H1 (cell line): Measurements from ENCODE around the gene FCRL6. TPM values are rescaled to one million over a fixed set of nuclear protein-coding genes. Genes with fewer than 3 reads are reported as not detected.

Experiments
- CTCF ChIA-PET: fragments of 300-600 bp; sonication (Branson Sonifier 250); formaldehyde crosslinking; loops from one replicate; lab custom pipeline; 2021; ENCODE audit not compliant: partially characterized antibody; lab: Charles Lee
- POLR2A ChIA-PET: fragments of 300-600 bp; sonication (Branson Sonifier 250); formaldehyde crosslinking; loops from one replicate; lab custom pipeline; 2021; ENCODE audit warnings: inconsistent platforms; ENCODE audit not compliant: partially characterized antibody; lab: Charles Lee
- DNase-seq, 2 experiments: peaks; one replicate each; pipeline versions ENCODE4 v3.0.0 to v3.0.0-alpha.2; 2010 to 2022; ENCODE audit warnings: low spot score in 2 of 2, low read depth in 1 of 2, mixed read lengths in 1 of 2
- FAIRE-seq: peaks from 2 replicates; lab custom pipeline; 2011; peaks lifted over from hg19 to GRCh38; lab: Jason Lieb, UNC
- H2AFZ ChIP-seq: 2 replicates; pipeline ENCODE4 v1.8.1; 2012; ENCODE audit warnings: low read length, inconsistent platforms
- H2AK5ac ChIP-seq: 2 replicates; pipeline ENCODE4 v1.6.1; 2013; ENCODE audit warnings: low read depth, low read length
- H2BK120ac ChIP-seq: replicated peaks from 2 replicates; pipeline ENCODE3; 2013; ENCODE audit warnings: low read depth, low read length, inconsistent platforms
- H2BK12ac ChIP-seq: 2 replicates; pipeline ENCODE4 v1.6.1; 2013; ENCODE audit warnings: low read depth, low read length
- H2BK15ac ChIP-seq: 2 replicates; pipeline ENCODE4 v1.6.1; 2013; ENCODE audit warnings: low read length
- H2BK20ac ChIP-seq: 2 replicates; pipeline ENCODE4 v1.6.1; 2013; ENCODE audit warnings: low read length
- H2BK5ac ChIP-seq: 2 replicates; pipeline ENCODE4 v1.6.1; 2013; ENCODE audit warnings: low read depth, low read length
- H3K14ac ChIP-seq: 2 replicates; pipeline ENCODE4 v1.6.1; 2013; ENCODE audit warnings: inconsistent platforms; ENCODE audit not compliant: insufficient read length
- H3K18ac ChIP-seq: 2 replicates; pipeline ENCODE4 v1.6.1; 2013; ENCODE audit warnings: low read length; ENCODE audit errors: extremely low read depth
- H3K23ac ChIP-seq: 2 replicates; pipeline ENCODE4 v1.6.1; 2013; ENCODE audit warnings: inconsistent platforms; ENCODE audit not compliant: insufficient read length
- H3K23me2 ChIP-seq: 2 replicates; pipeline ENCODE4 v1.6.1; 2013; ENCODE audit warnings: low read depth, low read length
- H3K27ac ChIP-seq: 2 replicates; pipeline ENCODE4 v1.6.1; 2011; ENCODE audit warnings: low read depth, low read length, inconsistent platforms
- H3K27me3 ChIP-seq, 4 experiments: replicated peaks in 1 of 4; 1 replicate in 1 of 4; 2 replicates in 3 of 4; pipeline versions ENCODE4 v1.6.1 to v1.8.1; 2011 to 2013; ENCODE audit warnings: low read length in 3 of 4, mild to moderate bottlenecking in 3 of 4, inconsistent platforms in 2 of 4, mixed read lengths in 2 of 4, moderate library complexity in 1 of 4; ENCODE audit not compliant: control insufficient read depth in 3 of 4, insufficient read depth in 3 of 4; ENCODE audit errors: extremely low read depth in 1 of 4
- H3K36me3 ChIP-seq, 4 experiments: 2 replicates each; pipeline versions ENCODE4 v1.6.1 to v1.8.1; 2011 to 2013; ENCODE audit warnings: mild to moderate bottlenecking in 4 of 4, low read length in 3 of 4, moderate library complexity in 2 of 4, control low read depth in 1 of 4, inconsistent platforms in 1 of 4; ENCODE audit not compliant: insufficient read depth in 4 of 4, control insufficient read depth in 2 of 4
- H3K4ac ChIP-seq: replicated peaks from 2 replicates; pipeline ENCODE3; 2013; ENCODE audit warnings: low read length, low read depth, mixed read lengths, inconsistent platforms; ENCODE audit not compliant: insufficient read length
- H3K4me1 ChIP-seq, 4 experiments: replicated peaks in 1 of 4; 1 replicate in 1 of 4; 2 replicates in 3 of 4; pipeline versions ENCODE4 v1.6.1 to v1.8.1; 2011 to 2013; ENCODE audit warnings: low read length in 3 of 4, inconsistent platforms in 2 of 4, mixed read lengths in 1 of 4; ENCODE audit not compliant: insufficient read depth in 4 of 4, control insufficient read depth in 3 of 4
- H3K4me2 ChIP-seq, 2 experiments: 2 replicates each; pipeline versions ENCODE4 v1.6.1 to v1.8.1; 2011 to 2013; ENCODE audit warnings: low read depth in 2 of 2, low read length in 2 of 2, control low read depth in 1 of 2, inconsistent platforms in 1 of 2, mild to moderate bottlenecking in 1 of 2; ENCODE audit not compliant: insufficient read depth in 1 of 2
- H3K4me3 ChIP-seq, 4 experiments: fragments of 200-600, 300-600 bp in 1 of 4; sonication (generic), shearing (Covaris generic), sonication (Bioruptor Twin) in 1 of 4; 2 replicates each; pipeline versions ENCODE4 v1.5.1 to v1.8.1; 2011 to 2016; ENCODE audit warnings: low read length in 4 of 4, low read depth in 3 of 4, control low read depth in 2 of 4, inconsistent platforms in 2 of 4, mild to moderate bottlenecking in 2 of 4, mixed read lengths in 1 of 4, moderate library complexity in 1 of 4; ENCODE audit not compliant: insufficient read depth in 2 of 4; ENCODE audit errors: extremely low read depth in 1 of 4
- H3K56ac ChIP-seq: replicated peaks from 2 replicates; pipeline ENCODE3; 2013; ENCODE audit warnings: low read depth, mild to moderate bottlenecking, mixed read lengths, low read length, inconsistent platforms; ENCODE audit not compliant: insufficient read length
- H3K79me1 ChIP-seq: 2 replicates; pipeline ENCODE4 v1.6.1; 2013; ENCODE audit warnings: low read depth, low read length, control low read depth
- H3K79me2 ChIP-seq, 2 experiments: 2 replicates each; pipeline versions ENCODE4 v1.6.1 to v1.8.1; 2012 to 2013; ENCODE audit warnings: low read length in 2 of 2, mild to moderate bottlenecking in 2 of 2, inconsistent platforms in 1 of 2; ENCODE audit not compliant: insufficient read depth in 2 of 2, control insufficient read depth in 1 of 2
- H3K9ac ChIP-seq, 4 experiments: replicated peaks in 1 of 4; 1 replicate in 1 of 4; 2 replicates in 3 of 4; pipeline versions ENCODE4 v1.6.1 to v1.8.1; 2011 to 2013; ENCODE audit warnings: low read depth in 3 of 4, low read length in 3 of 4, control low read depth in 2 of 4, mild to moderate bottlenecking in 2 of 4, moderate library complexity in 2 of 4, inconsistent platforms in 1 of 4; ENCODE audit errors: extremely low read depth in 1 of 4
- H3K9me3 ChIP-seq, 2 experiments: 2 replicates each; pipeline versions ENCODE4 v1.6.1 to v1.8.1; 2012 to 2013; ENCODE audit warnings: mild to moderate bottlenecking in 2 of 2, moderate library complexity in 2 of 2, control low read depth in 1 of 2, inconsistent platforms in 1 of 2, low read depth in 1 of 2, low read length in 1 of 2, mixed read lengths in 1 of 2; ENCODE audit not compliant: insufficient read depth in 2 of 2
- H4K20me1 ChIP-seq, 2 experiments: replicated peaks in 1 of 2; 2 replicates each; pipeline versions ENCODE3 to v1.8.1; 2011 to 2013; ENCODE audit warnings: inconsistent platforms in 2 of 2, low read length in 2 of 2, mild to moderate bottlenecking in 1 of 2; ENCODE audit not compliant: insufficient read depth in 2 of 2, control insufficient read depth in 1 of 2
- H4K5ac ChIP-seq: 2 replicates; pipeline ENCODE4 v1.6.1; 2013; ENCODE audit warnings: low read length, low read depth, mixed read lengths, inconsistent platforms; ENCODE audit not compliant: insufficient read length
- H4K8ac ChIP-seq: 2 replicates; pipeline ENCODE4 v1.8.0; 2013; ENCODE audit warnings: mild to moderate bottlenecking, moderate library complexity, low read length, inconsistent platforms; ENCODE audit not compliant: insufficient read depth; ENCODE audit errors: extremely low read depth
- H4K91ac ChIP-seq: replicated peaks from 2 replicates; pipeline ENCODE3; 2013; ENCODE audit warnings: low read length, mixed read lengths, inconsistent platforms; ENCODE audit not compliant: insufficient read length
- JUND ChIP-seq: IDR thresholded peaks from 2 replicates; pipeline ENCODE4 v1.6.1; 2011; ENCODE audit warnings: mild to moderate bottlenecking, improper control_type of control experiment, low read length
- NANOG ChIP-seq: IDR thresholded peaks from 2 replicates; pipeline ENCODE4 v1.6.1; 2011; ENCODE audit warnings: low read length, low read depth, mild to moderate bottlenecking, inconsistent platforms; ENCODE audit not compliant: insufficient read depth, poor library complexity, severe bottlenecking
- PHF8 ChIP-seq: fragments of 200-600 bp; sonication (generic); conservative IDR thresholded peaks from 2 replicates; pipeline ENCODE4 v1.7.1; 2012; ENCODE audit warnings: low read depth, mild to moderate bottlenecking, inconsistent platforms, low read length, moderate library complexity
- POLR2AphosphoS5 ChIP-seq: IDR thresholded peaks from 2 replicates; pipeline ENCODE4 v1.6.1; 2011; ENCODE audit warnings: low read depth, low read length
- RAD21 ChIP-seq, 2 experiments: IDR thresholded peaks in 1 of 2; conservative IDR thresholded peaks in 1 of 2; 2 replicates each; pipeline ENCODE4 v1.6.1; 2011; ENCODE audit warnings: low read depth in 2 of 2, low read length in 2 of 2, improper control_type of control experiment in 1 of 2, inconsistent platforms in 1 of 2, mild to moderate bottlenecking in 1 of 2, moderate library complexity in 1 of 2
- SP1 ChIP-seq: IDR thresholded peaks from 2 replicates; pipeline ENCODE4 v1.6.1; 2011; ENCODE audit warnings: low read depth, low read length
- TBP ChIP-seq: IDR thresholded peaks from 2 replicates; pipeline ENCODE4 v1.6.1; 2011; ENCODE audit warnings: low read depth, low read length, improper control_type of control experiment
- polyA plus RNA-seq, 7 experiments: library from polyadenylated mRNA; depleted of rRNA in 3 of 7; stranded (reverse) in 5 of 7; unstranded in 2 of 7; fragments of >200 nt in 5 of 7; fragments of 200-250 nt in 2 of 7; gene quantifications; 1 replicate in 5 of 7; 2 replicates in 1 of 7; 4 replicates in 1 of 7; pipeline versions ENCODE4 v1.2.1 to v1.2.3, GENCODE V29; 2011 to 2013; ENCODE audit warnings: missing spikeins in 2 of 7, mixed read lengths in 2 of 7
- total RNA-seq: library from RNA; stranded (reverse); fragmentation: NEBNext Ultra II Directional; extraction: Animal tissue kit (Norgen Biotek cat#: 25700); gene quantifications from 2 replicates; pipeline ENCODE4 v1.2.1, GENCODE V29; 2021

FCRL6 gene
- total and polyA plus RNA-seq, 2 of the 8 experiments (the other 6 are each of a cell fraction or from before 2014, with no cell fraction given), result not detected

- no peak overlapping the region for H2AFZ ChIP-seq
- CTCF ChIA-PET, result no interaction called here
These were observed 45.8 kb upstream of the FCRL6 start for GRCh38 chr1:159756397-159756796.

More at GRCh38 chr1:159756397-159756796, 45.8 kb upstream of the FCRL6 start:
- Histone ChIP-seq H2BK20ac (no peak overlapping the region), H3K4ac (no peak overlapping the region), H4K20me1 (no peaks in the 10 kb centered on the region), H3K79me2 (no peaks in the 10 kb centered on the region), H2BK15ac (no peak overlapping the region), H4K8ac (no peak overlapping the region), H4K91ac (no peak overlapping the region), H3K23me2 (no peaks in the 10 kb centered on the region), H3K4me3 (no peak overlapping the region), H4K5ac (no peak overlapping the region), H3K18ac (no peak overlapping the region), H2BK12ac (no peak overlapping the region), H3K79me1 (no peaks in the 10 kb centered on the region), H3K9ac (no peak overlapping the region), H2BK5ac (no peak overlapping the region), H2BK120ac (no peak overlapping the region), H3K23ac (no peak overlapping the region), H3K27me3 (no peaks in the 10 kb centered on the region), H3K4me2 (no peak overlapping the region), H3K4me1 (no peaks in the 10 kb centered on the region), H2AK5ac (no peak overlapping the region), H3K14ac (no peak overlapping the region), H3K56ac (no peak overlapping the region), H3K36me3 (no peaks in the 10 kb centered on the region), H3K9me3 (peaks cover 12 to 27% of the 10 kb centered on the region in 2 experiments; a peak in 2 of 4 replicates), H3K27ac (no peak overlapping the region)
- POLR2A ChIA-PET, result no interaction called here
- FAIRE-seq (no peak), DNase-seq (no peak)
- TF ChIP-seq SP1 (no peak), TBP (no peak), PHF8 (no peak), NANOG (no peak), RAD21 (IDR thresholded peaks at IDR 0.05 in 1 of 2, conservative IDR thresholded peaks at IDR 0.05 in 1 of 2; ENCODE audit: low read depth in 2 of 2, low read length in 2 of 2) (no peak), POLR2AphosphoS5 (no peak), JUND (no peak)
